Uterus (tissue), 4 donors: Measurements from ENCODE around the gene USF1. TPM values are rescaled to one million over a fixed set of nuclear protein-coding genes. Genes with fewer than 3 reads are reported as not detected.

Experiments used
- DNase-seq, 2 donors: peaks; one replicate each; pipeline ENCODE4 v3.0.0-alpha.2; 2019 to 2020
- H3K27ac ChIP-seq, 2 donors: fragments of 200-600 bp; sonication (generic); 1 replicate in 1 of 2; 2 replicates in 1 of 2; pipeline ENCODE4 v1.5.1; 2016 to 2018
- H3K27me3 ChIP-seq, 2 donors: fragments of 200-600 bp; sonication (generic); one replicate each; pipeline ENCODE4 v1.5.1; 2018 to 2019; ENCODE audit warnings: control low read depth in 1 of 2
- H3K36me3 ChIP-seq, 2 donors: fragments of 200-600 bp; sonication (generic); one replicate each; pipeline ENCODE4 v1.5.1; 2019; ENCODE audit warnings: control low read depth in 1 of 2
- H3K4me1 ChIP-seq, 2 donors: fragments of 200-600 bp; sonication (generic); one replicate each; pipeline ENCODE4 v1.5.1; 2018 to 2019; ENCODE audit warnings: control low read depth in 1 of 2
- H3K4me3 ChIP-seq, 2 donors: fragments of 200-600 bp; sonication (generic); 1 replicate in 1 of 2; 2 replicates in 1 of 2; pipeline ENCODE4 v1.5.1; 2018 to 2019; ENCODE audit warnings: mild to moderate bottlenecking in 1 of 2
- H3K9me3 ChIP-seq, 2 donors: fragments of 200-600 bp; sonication (generic); one replicate each; pipeline ENCODE4 v1.5.1; 2019; ENCODE audit warnings: control low read depth in 1 of 2
- POLR2A ChIP-seq, 2 donors: fragments of 450-650 bp; IDR thresholded peaks; one replicate each; pipeline ENCODE4 v1.6.1; 2016; ENCODE audit warnings: antibody characterized with exemption in 2 of 2, mild to moderate bottlenecking in 1 of 2, moderate library complexity in 1 of 2
- intact Hi-C: fragments of 100-400 bp; cut with DNase I; formaldehyde crosslinking; loops from one replicate; pipeline ENCODE4 v1.15.1; 2023; ENCODE audit warnings: low total_unique reads
- total RNA-seq, 4 donors: library from RNA; depleted of rRNA in 3 of 4; stranded (reverse); fragments of >200 nt in 3 of 4; gene quantifications; one replicate each; pipeline versions ENCODE4 v1.1.0 to v1.2.4, GENCODE V29; 2014 to 2023
- TF ChIP-seq, protein P1 (sequence below), 4 experiments: fragments of 200-600 bp in 2 of 4; fragments of 450-650 bp in 2 of 4; sonication (generic) in 2 of 4; IDR thresholded peaks; one replicate each; pipeline ENCODE4 v1.5.1; 2016 to 2019; ENCODE audit warnings: antibody characterized with exemption in 4 of 4, mild to moderate bottlenecking in 2 of 4, moderate library complexity in 1 of 4
- donor health status: DM: yes; HTN: yes; CAD: no.

The USF1 gene
- total RNA-seq, 4 donors from 2014 or later: 20.7 to 71.8 (median 44.2) TPM

DNA sequence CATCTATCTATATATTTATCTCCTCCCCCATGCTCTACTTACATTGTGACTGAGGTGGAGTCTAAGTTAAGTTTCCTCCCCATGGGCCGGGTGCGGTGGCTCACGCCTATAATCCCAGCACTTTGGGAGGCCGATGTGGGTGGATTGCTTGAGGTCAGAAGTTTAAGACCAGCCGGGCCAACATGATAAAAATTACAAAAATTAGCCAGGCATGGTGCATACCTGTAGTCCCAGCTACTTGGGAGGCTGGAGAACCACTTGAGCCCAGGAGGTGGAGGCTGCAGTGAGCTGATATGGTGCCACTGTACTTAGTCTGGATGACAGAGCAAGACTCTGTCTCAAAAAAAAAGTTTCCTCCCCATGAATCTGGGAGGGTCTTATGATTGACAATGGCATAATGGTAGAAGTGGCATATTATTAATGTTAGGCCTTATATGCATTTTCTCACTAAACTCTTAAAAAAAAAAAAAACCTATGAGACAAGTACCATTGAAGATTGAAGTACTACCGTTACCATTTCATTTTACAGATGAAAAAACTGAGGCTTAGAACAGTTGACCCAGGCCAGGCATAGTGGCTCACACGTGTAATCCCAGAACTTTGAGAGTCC is 36.1 kb downstream of the USF1 start:
- no peaks in the 10 kb centered on the region for H3K36me3 ChIP-seq
- intact Hi-C loops: no loop called here
- no peaks in the 10 kb centered on the region for H3K9me3 ChIP-seq
- H3K27ac ChIP-seq: no peak overlapping the region
- TF ChIP-seq POLR2A (IDR thresholded peaks at IDR 0.05): no peak
- TF ChIP-seq, protein P1, sequence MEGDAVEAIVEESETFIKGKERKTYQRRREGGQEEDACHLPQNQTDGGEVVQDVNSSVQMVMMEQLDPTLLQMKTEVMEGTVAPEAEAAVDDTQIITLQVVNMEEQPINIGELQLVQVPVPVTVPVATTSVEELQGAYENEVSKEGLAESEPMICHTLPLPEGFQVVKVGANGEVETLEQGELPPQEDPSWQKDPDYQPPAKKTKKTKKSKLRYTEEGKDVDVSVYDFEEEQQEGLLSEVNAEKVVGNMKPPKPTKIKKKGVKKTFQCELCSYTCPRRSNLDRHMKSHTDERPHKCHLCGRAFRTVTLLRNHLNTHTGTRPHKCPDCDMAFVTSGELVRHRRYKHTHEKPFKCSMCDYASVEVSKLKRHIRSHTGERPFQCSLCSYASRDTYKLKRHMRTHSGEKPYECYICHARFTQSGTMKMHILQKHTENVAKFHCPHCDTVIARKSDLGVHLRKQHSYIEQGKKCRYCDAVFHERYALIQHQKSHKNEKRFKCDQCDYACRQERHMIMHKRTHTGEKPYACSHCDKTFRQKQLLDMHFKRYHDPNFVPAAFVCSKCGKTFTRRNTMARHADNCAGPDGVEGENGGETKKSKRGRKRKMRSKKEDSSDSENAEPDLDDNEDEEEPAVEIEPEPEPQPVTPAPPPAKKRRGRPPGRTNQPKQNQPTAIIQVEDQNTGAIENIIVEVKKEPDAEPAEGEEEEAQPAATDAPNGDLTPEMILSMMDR (IDR thresholded peaks at IDR 0.05): no peak
- H3K4me1 ChIP-seq: no peaks in the 10 kb centered on the region
- H3K27me3 ChIP-seq: no peaks in the 10 kb centered on the region
- no peak overlapping the region for H3K4me3 ChIP-seq
- DNase-seq: no peak

DNA sequence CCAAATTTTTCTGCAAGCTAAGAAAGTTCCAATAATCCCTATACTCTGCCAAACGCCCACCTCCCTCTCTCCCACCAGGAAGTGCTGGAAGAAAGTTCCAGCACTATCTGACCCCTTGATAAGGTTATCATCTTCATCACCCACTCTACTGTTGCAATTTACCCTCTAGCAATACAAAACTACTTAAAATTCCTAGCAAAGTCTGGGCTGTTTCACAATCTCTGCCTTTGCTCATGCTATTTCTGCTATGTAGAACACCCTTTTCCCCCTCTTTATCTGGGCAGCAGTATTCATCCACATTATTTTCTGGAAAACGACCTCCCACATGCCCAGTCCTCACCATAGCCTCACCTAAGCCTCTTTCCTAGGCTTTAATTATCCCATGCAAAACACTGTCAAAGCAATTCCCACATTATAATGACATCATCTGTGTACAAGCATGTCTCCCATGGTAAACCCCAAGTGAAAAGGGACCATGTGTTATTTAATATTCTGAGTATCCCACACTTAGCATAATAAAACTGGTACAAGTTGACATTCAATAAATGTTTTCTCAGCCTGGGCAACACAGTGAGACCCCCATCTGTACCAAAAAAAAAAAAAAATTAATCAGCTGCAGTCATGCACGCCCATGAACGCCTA is 36.8 kb downstream of the USF1 start:
- no peaks in the 10 kb centered on the region for H3K4me1 ChIP-seq
- no peak overlapping the region for H3K4me3 ChIP-seq
- no peaks in the 10 kb centered on the region for H3K27me3 ChIP-seq
- H3K36me3 ChIP-seq: no peaks in the 10 kb centered on the region
- no peak for TF ChIP-seq POLR2A (IDR thresholded peaks at IDR 0.05)
- TF ChIP-seq, protein P1 (IDR thresholded peaks at IDR 0.05): no peak
- H3K9me3 ChIP-seq: no peaks in the 10 kb centered on the region
- intact Hi-C loops: no loop called here
- H3K27ac ChIP-seq: no peak overlapping the region
- DNase-seq: no peak

DNA sequence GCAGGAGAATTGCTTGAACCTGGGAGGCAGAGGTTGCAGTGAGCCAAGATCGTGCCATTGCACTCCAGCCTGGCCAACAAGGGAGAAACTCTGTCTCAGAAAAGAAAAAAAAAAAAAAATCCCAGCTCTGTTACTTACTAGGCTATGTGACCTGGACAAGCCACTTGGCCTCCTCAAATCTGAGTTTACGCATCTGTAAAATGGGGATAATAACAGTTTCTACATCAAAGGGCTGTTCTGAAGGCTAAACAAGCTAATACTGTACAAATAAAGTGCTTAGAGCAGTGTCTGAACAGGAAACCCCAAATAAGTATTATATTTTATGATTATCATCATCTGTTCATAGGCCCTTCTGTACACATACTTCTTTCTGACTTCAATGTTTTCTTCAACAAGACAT is 38.4 kb downstream of the USF1 start:
- DNase-seq: no peak
- H3K27me3 ChIP-seq: no peaks in the 10 kb centered on the region
- no peaks in the 10 kb centered on the region for H3K4me1 ChIP-seq
- no peaks in the 10 kb centered on the region for H3K36me3 ChIP-seq
- H3K4me3 ChIP-seq: no peak overlapping the region
- intact Hi-C loops: no loop called here
- TF ChIP-seq POLR2A (IDR thresholded peaks at IDR 0.05): no peak
- TF ChIP-seq, protein P1 (IDR thresholded peaks at IDR 0.05): no peak
- no peak overlapping the region for H3K27ac ChIP-seq
- no peaks in the 10 kb centered on the region for H3K9me3 ChIP-seq

DNA sequence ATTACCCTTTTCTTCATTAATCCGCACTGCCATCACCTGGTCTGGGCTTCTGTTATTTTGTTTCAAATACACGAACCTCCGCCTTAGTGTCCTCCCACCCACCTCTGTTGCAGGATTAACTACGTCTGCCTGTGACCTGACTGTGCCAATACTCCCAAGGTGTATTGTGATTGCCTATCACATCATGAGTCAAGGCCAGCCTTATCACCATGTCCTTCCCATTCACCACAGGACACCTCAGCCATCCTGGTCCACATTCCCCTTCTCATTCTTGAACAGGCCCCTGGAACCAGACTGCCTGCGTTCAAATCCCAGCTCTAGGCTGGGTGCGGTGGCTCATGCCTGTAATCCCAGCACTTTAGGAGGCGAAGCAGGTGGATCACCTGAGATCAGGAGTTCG is 39.2 kb downstream of the USF1 start:
- DNase-seq: no peak
- Histone ChIP-seq H3K4me1 (no peaks in the 10 kb centered on the region), H3K9me3 (no peaks in the 10 kb centered on the region), H3K36me3 (no peaks in the 10 kb centered on the region), H3K4me3 (no peak overlapping the region), H3K27me3 (no peaks in the 10 kb centered on the region), H3K27ac (no peak overlapping the region)
- TF ChIP-seq POLR2A (IDR thresholded peaks at IDR 0.05): no peak
- TF ChIP-seq, protein P1 (IDR thresholded peaks at IDR 0.05): no peak
- intact Hi-C loops: no loop called here

DNA sequence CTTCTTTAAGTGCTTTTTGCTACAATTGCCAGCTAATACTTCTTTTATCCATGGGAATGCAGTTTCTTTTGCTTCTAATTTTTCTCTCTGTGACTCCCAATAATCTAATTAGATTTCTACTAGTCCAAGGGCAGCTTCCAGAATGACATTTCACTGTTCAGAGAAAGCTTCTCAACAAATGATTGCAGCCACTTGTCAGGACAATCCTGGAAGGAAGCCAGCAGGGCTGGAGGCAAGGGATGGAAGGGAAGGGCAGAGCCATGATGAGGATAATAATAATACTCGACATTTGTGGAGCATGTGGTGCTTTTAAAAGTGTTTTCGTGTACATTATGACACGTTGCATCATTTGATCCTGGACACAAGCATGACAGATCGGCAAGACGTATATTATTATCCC is 44.3 kb downstream of the USF1 start:
- no peak for TF ChIP-seq POLR2A (IDR thresholded peaks at IDR 0.05)
- TF ChIP-seq, protein P1 (IDR thresholded peaks at IDR 0.05): no peak
- H3K4me1 ChIP-seq: no peaks in the 10 kb centered on the region
- no peak overlapping the region for H3K27ac ChIP-seq
- no peaks in the 10 kb centered on the region for H3K27me3 ChIP-seq
- H3K4me3 ChIP-seq: no peak overlapping the region
- DNase-seq: no peak
- H3K9me3 ChIP-seq: no peaks in the 10 kb centered on the region
- intact Hi-C loops: no loop called here
- H3K36me3 ChIP-seq: no peaks in the 10 kb centered on the region
